Measurements from ENCODE around the gene SNAI1. TPM values are rescaled to one million over a fixed set of nuclear protein-coding genes. Genes with fewer than 3 reads are reported as not detected.

SNAI1 gene
- total and polyA plus RNA-seq, 2 donors (not counting 1 experiment from before 2014, with no cell fraction given), result 4.3 to 4.9 TPM

DNA sequence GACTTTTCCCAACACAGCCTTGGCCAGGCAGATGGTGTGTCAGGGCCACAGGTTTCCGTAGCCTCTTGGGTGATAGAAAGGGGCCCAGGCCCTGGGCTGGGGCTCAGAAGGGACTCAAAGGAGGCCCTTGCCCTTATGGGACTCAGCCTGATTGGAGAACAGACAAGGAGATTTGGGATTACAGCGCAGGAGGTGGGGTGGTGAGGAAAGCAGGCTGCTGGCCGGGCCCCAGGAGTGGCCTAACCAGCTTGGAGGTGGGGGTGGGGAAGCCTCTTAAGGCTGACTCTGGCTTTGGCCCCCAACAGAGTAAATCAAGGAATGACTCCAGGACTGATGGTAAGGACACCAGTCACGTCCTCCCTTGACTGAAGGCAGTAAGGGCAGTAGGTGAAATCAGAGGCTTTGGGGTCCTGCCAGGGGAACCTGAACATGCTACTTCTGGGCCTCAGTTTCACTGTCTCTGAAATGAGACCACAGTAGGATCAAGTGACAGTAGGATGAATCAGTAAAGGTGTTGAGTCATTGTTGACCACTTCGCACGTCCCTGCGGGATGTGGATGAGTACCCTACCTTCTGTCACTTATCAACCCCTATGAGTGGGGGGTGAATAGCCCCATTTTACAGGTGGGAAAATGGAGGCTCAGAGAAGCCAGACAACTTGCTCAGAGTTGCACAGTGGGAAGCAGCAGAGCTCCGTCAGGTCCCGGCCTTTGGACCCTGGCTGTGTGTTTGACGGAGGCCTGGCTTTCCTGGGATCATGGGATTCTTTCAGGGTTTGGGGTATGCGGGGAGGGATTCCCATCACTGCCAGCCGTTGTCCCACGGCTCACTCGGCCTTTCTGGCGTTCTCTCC, 4.5 kb downstream of the SNAI1 start:
- CTCF ChIA-PET, result interaction anchor here (0.8 to 2.0 kb wide), 3 partner anchors 8 to 192 kb away, joined by 4 to 25 read pairs (median 12); no protein-coding TSS in a partner anchor
- intact Hi-C loops (cut with micrococcal nuclease), result no loop called here
- H3K4me1 Mint-ChIP-seq, result peaks cover 9% of the 10 kb centered on the region

More for the DNA sequence above, 4.5 kb downstream of the SNAI1 start:
- Mint-ChIP-seq H3K27ac (no peak overlapping the region), H3K4me3 (no peak overlapping the region), H3K9me3 (ENCODE audit: insufficient read depth) (no peaks in the 10 kb centered on the region), H3K27me3 (no peaks in the 10 kb centered on the region)
- H3K36me3 ChIP-seq (replicated peaks in 1 of 2; ENCODE audit: control extremely low read depth in 1 of 2, control insufficient read depth in 1 of 2, extremely low read depth in 1 of 2, insufficient read depth in 2 of 2, low read length in 1 of 2), result no peaks in the 10 kb centered on the region
- no peak for TF ChIP-seq EZH2 (IDR thresholded peaks at IDR 0.05; ENCODE audit: borderline replicate concordance, insufficient read depth, low read depth, low read length, poor library complexity, severe bottlenecking)
- TF ChIP-seq, protein P1, sequence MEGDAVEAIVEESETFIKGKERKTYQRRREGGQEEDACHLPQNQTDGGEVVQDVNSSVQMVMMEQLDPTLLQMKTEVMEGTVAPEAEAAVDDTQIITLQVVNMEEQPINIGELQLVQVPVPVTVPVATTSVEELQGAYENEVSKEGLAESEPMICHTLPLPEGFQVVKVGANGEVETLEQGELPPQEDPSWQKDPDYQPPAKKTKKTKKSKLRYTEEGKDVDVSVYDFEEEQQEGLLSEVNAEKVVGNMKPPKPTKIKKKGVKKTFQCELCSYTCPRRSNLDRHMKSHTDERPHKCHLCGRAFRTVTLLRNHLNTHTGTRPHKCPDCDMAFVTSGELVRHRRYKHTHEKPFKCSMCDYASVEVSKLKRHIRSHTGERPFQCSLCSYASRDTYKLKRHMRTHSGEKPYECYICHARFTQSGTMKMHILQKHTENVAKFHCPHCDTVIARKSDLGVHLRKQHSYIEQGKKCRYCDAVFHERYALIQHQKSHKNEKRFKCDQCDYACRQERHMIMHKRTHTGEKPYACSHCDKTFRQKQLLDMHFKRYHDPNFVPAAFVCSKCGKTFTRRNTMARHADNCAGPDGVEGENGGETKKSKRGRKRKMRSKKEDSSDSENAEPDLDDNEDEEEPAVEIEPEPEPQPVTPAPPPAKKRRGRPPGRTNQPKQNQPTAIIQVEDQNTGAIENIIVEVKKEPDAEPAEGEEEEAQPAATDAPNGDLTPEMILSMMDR (IDR thresholded peaks at IDR 0.05), result no peak
- WGBS (ENCODE audit: insufficient coverage), result 98% methylated on average over 12 of the region's 15 CpGs
- H3K4me1 ChIP-seq (ENCODE audit: control insufficient read depth in 2 of 2, insufficient read depth in 2 of 2, low read length in 2 of 2), result peaks cover 6 to 9% of the 10 kb centered on the region in 2 donors
- DNase-seq (no peak), ATAC-seq (ENCODE audit: low read depth) (no peak)
- H4K20me1 ChIP-seq (ENCODE audit: control insufficient read depth, insufficient read depth, low read length, poor library complexity, severe bottlenecking), result no peaks in the 10 kb centered on the region
- no peaks in the 10 kb centered on the region for H3K79me2 ChIP-seq (ENCODE audit: control insufficient read depth, insufficient read depth, low read length)
- H3K27me3 ChIP-seq (replicated peaks in 1 of 4; ENCODE audit: control extremely low read depth in 1 of 4, control insufficient read depth in 3 of 4, insufficient read depth in 4 of 4, low read length in 3 of 4), result peaks cover 0 to 6% (median 0%) of the 10 kb centered on the region in 4 experiments
- no peak overlapping the region for H2AFZ ChIP-seq (ENCODE audit: insufficient read depth, low read depth, low read length, poor library complexity, severe bottlenecking)
- H3K27ac ChIP-seq (ENCODE audit: low read length in 2 of 2), result no peak overlapping the region
- H3K9ac ChIP-seq (ENCODE audit: low read length), result no peak overlapping the region
- H3K4me3 ChIP-seq (ENCODE audit: control extremely low read depth in 1 of 5, extremely low read depth in 1 of 5, insufficient read depth in 1 of 5, low read depth in 2 of 5, low read length in 4 of 5), result no peak overlapping the region
- POLR2A ChIA-PET, result interaction anchor here (0.5 to 0.7 kb wide), 2 partner anchors 60 to 104 kb away, joined by 3 to 7 read pairs; no protein-coding TSS in a partner anchor
- H3K4me2 ChIP-seq (replicated peaks; ENCODE audit: low read depth, low read length, poor library complexity, severe bottlenecking), result no peak overlapping the region
- peaks cover 0 to 3% (median 0%) of the 10 kb centered on the region in 3 donors for H3K9me3 ChIP-seq (ENCODE audit: control extremely low read depth in 1 of 3, control insufficient read depth in 2 of 3, insufficient read depth in 1 of 3, low read length in 2 of 3)

Data from B cell (primary cell).